ENCODE results near the gene VAX1. TPM values are rescaled to one million over a fixed set of nuclear protein-coding genes. Genes with fewer than 3 reads are reported as not detected.
"Not testable (repeated sequence)": the region's sequence is repeated elsewhere in the genome, so short reads cannot be mapped to it uniquely, and the experiment has no call there.

The VAX1 gene, protein sequence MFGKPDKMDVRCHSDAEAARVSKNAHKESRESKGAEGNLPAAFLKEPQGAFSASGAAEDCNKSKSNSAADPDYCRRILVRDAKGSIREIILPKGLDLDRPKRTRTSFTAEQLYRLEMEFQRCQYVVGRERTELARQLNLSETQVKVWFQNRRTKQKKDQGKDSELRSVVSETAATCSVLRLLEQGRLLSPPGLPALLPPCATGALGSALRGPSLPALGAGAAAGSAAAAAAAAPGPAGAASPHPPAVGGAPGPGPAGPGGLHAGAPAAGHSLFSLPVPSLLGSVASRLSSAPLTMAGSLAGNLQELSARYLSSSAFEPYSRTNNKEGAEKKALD
- polyA plus RNA-seq (ENCODE audit: insufficient read length in 4 of 4) = not detected

DNA sequence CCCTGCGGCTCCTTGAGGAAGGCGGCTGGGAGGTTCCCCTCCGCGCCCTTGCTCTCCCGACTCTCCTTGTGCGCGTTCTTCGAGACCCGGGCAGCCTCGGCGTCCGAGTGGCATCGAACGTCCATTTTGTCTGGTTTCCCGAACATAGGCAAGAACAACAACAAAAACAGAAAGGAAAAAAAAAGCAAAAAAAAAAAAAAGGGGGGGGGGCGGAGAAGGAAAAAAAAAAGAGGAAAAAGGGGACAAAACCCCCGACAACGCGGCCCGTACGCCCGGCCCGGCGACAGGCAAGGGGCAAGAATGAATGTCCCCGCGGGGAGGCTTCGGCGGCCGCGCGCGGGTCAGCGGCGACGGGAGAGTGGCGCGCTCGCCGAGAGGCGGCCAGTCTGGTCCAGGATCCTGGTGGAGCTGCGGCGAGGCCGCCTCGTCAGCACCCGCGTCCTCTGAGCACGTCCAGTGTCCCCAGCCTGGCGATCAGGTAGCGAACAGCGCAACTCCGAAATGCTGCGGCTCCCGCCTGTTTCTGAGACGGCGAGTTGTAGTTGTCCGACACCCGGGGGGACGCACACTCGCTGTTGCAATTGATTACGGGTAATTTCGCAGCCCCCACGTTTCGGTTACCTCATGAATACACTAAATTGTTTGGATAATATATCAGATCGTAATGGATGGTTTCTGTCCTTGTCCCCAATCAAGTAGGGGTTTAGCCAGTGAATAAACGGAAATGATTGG, at the start of gene VAX1:
Gene VAX1, minus strand, starts transcription at position 360 of the 732 bp plus-strand sequence. Its CDS starts 214 bp downstream, at position 146.
- no peak for DNase-seq (ENCODE audit: low read depth in 4 of 4, low spot score in 3 of 4)

DNA sequence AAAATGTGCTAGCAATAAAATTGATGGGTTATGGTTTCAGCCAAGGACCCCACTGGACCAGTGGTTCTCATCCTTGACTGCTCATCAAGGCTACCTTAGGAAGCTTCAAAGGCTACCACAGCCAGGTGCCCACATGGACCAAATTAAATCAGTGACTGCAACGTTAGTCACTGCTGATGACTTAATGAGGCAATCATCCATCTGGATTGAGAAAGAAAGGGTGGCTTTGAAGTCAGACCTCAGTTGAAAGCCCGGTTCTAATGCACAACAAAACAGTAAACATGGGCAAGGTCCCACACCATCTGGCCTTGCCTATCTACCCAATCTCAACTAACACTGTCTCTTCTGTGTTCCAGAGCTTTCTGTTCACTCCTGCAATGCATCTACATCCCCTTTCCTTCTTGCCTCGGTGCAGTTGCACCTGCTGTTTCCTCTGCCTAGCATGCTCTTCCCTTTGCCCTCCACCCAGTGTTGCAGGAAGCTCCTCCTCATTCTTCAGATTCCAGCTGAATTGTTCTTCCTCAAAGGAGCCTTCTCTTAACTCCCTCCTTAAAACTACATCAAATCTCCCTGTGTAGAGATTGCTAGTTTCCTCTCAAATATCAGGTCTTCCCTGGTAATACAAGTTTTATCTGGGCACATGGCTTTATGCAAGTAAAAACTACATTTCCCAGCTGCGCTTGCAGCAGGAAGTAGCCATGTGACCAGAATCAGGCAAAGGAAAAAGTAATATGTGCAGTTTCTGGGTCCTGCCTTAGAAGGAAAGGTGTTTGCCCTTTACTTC, 49.0 kb upstream of the VAX1 start:
- DNase-seq (ENCODE audit: low read depth in 4 of 4, low spot score in 3 of 4) = no peak

DNA sequence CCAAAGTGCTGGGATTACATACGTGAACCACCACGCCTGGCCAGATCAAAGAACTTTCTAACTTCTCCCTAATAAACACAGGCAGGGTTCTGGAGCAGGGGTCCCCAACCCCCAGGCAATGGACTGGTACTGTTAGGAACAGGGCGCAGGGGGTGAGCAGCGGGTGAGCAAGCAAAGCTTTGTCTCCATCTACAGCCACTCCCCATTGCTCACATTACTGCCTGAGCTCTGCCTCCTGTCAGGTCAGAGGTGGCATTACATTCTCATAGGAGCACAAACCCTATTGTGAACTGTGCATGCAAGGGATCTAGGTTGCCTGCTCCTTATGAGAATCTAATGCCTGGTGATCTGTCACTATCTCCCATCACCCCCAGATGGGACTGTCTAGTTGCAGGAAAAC, 47.7 kb upstream of the VAX1 start:
- not testable (repeated sequence) for DNase-seq (ENCODE audit: low read depth in 4 of 4, low spot score in 3 of 4)

DNA sequence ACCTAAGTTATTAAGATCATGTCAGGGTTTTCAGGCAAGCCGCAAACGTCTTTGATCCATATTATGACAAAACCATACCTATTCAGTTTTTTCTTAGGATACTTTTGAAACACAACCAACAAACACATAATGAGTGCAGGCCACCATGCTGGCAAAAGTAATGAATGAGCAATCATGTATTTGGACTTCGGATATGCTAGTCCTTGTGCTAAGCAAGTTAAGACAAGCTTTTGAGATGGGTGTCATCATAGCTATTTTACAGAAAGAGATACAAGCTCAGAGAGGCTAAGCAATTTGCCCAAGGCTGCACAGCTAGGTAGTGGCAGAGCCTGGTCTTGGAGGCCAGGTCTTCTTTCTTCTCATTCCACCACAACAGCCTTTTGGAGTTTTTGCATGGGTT, 46.8 kb upstream of the VAX1 start:
- DNase-seq (ENCODE audit: low read depth in 4 of 4, low spot score in 3 of 4) = no peak

DNA sequence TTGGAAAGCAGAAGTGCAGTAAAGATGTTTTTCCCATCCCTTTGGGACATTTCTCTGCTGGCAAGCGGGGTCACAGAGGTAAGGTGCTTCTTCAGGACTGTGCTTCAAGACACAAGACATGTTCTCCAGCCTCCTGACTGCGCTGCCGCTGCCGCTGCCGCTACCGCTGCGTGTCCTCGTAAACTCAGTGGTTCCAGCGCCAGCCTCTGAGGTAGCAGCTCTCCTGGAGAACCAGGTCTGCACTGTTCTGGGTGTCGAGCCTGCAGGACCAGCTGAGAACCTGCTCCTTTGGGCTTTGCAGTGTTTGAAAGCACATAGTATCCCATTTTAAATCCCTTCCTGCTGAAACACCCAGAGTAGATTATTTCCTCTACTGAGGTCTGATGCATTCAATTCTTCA, 46.2 kb upstream of the VAX1 start:
- no peak for DNase-seq (ENCODE audit: low read depth in 4 of 4, low spot score in 3 of 4)

DNA sequence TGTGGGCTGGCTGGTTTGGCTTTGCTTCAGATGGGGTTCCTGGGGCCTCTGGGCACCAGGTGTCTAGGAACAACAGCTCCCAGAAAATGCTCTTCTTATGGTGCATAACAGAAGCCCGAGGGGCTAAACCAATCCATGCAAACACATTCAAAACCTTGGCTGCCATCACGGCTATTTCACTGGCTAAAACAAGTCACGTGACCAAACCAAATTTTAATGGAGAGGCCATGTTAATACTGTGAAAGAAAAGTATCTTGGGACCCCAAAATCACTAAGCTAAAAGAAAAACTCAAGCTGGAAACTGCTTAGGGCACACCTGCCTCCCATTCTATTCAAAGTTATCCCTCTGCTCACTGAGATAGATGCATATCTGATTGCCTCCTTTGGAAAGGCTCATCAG, 40.1 kb upstream of the VAX1 start:
- no peak for DNase-seq (ENCODE audit: low read depth in 4 of 4, low spot score in 3 of 4)

DNA sequence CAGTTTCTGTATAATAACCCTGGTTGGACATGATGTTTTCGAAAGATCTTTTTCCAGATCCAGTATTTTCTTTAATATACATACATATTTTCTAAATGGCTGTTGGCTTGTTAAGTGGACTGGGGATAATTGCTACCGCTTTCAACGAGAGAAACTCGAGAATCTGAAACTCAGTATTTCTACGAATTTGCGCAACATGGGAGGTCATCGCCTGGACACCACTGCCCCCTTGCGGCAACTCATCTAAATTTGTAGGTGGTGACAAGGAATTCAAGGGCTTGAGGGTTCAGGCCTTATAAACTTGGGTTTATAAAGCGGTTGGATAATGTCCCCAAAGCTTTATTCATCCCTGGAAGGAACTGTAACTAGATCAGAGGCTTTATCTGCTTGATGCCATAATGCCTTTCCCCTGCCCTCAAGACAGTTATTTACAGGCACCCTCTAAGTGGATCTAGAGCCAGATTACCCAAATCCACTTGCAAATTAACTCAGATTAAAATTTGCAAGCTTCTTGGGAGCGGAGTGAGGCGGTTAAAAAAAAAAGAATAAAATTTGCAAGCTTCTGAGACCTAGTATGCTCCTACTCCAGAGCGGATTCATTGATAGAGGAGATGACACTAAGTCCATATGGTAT, 37.9 kb upstream of the VAX1 start:
- no peak for DNase-seq (ENCODE audit: low read depth in 4 of 4, low spot score in 3 of 4)

DNA sequence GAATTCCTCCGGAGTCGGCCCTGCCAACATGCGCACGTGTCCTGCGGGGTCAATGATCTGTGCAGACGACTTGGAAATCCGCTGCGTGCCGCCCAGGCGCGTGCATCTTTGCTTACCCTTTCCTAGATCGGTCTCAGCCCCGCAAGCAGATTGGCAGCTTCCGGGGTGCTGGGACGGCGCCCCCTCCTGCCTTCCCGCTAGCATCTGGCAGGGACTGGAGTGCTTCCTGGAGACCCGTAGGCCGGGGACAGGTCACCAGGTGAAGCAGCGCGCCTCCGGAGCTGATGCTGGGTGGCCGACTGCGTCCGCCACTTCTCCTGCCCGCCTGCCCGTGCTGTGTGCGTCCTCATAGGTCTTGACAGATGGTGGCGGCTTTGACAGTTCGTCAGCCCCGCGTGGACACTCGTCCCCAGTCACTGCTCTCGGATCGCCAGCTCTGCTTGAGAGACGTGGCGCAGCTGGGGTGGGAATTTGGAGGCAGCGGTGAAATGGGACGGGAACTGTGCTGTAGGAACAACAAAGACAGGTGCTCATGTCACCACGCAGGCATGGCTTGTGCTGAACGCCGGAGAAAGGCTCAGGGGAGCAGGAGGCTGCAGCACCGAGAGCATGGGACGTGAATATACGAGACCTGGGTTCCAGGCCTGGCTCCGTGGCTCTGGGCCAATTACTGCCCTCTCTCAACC, 37.3 kb upstream of the VAX1 start:
- DNase-seq (ENCODE audit: low read depth in 4 of 4, low spot score in 3 of 4) = no peak

DNA sequence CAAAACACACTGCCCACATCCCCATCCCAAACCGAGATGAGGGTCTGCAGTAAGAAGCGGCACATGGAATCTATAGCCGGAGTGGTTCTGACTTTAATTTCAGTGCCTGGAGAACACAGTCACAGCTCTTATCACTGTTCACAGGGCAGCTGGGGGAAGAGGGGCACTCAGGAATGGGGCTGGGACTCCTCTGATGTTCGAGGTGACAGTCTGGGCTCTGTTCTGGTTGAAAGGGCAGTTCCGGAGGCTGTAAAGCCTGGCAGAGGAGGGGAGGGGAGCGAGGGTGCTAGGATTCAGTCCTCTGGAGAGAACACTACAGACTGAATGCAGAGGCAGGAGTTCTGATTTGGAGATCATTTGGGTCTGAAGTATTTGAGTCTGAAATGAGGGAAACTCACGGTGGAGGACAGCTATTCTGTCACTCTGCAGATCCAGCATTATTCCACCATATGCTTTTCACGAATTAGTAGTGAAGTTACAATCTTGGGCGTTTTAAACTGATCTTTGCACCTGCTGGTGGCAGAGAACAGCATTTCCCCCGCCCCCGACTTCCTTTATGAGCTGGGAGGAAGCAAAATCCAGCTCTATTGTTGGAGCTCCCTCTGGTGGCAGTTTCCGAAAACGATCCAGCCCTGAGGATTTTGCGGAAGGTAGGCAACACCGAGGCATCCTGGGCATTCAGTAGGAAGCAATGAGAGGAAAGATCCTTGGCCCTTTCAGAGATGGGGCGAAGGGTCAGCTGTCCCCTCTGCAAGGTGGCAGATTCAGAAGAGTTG, 36.6 kb upstream of the VAX1 start:
- DNase-seq (ENCODE audit: low read depth in 4 of 4, low spot score in 3 of 4) = peak in 3 of 4 donors; percentile 68 to 81 (median 77)

DNA sequence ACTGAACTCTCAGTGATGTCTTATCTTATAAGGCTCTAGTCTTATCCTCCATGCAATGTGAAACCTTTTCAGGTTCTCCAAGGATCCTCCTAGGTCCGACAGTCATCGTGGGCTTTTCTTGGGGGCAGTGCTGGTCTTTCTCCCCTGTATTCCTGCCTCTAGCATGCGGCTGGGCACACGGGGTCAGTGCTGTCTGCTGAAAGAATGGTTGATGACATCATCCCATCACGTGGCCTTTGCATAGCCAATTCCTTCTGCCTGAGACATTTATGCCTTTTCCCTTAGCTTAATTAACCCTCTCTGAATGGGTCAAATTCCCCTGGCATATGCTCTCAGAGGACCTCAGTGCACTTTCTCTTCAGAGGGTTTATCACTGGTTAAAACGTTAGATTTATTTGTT, 32.2 kb upstream of the VAX1 start:
- no peak for DNase-seq (ENCODE audit: low read depth in 4 of 4, low spot score in 3 of 4)

DNA sequence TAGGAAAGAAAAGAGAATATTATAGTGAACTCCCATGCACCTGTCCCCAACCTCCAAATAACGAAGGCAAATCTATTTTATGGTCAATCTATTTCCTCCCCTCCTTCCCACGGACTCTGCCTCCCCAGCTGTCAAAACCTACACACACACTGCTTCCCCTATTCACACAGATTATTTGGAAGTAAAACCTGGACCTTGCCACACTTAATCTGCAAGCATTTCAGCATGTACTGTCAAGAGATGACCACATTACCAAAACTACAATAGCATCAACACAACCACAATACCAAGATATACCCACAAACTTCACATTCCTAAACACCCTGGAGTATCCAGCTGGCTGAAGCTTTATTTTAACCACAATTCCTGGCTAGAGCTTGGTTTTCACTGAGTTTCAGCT, 31.4 kb upstream of the VAX1 start:
- no peak for DNase-seq (ENCODE audit: low read depth in 4 of 4, low spot score in 3 of 4)

DNA sequence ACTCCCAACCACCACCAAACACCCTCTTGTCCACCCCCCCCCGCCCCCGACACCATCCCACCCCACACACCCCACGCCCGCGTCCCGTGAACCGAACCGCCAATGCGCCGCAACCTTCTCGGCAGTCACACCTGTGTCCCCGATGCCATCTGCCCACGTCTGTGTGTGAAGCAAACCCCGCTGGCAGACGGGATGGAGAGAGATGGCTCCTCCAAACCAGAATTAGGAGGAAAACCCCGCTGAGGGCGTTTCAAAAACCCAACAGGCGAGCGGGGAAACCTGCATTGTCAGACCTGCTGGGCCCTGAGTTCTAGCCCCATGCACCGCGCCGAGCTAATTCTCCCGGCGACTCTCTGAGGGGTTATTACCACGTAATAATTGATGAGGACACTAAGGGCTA, 30.7 kb upstream of the VAX1 start:
- DNase-seq (ENCODE audit: low read depth in 4 of 4, low spot score in 3 of 4) = no peak

DNA sequence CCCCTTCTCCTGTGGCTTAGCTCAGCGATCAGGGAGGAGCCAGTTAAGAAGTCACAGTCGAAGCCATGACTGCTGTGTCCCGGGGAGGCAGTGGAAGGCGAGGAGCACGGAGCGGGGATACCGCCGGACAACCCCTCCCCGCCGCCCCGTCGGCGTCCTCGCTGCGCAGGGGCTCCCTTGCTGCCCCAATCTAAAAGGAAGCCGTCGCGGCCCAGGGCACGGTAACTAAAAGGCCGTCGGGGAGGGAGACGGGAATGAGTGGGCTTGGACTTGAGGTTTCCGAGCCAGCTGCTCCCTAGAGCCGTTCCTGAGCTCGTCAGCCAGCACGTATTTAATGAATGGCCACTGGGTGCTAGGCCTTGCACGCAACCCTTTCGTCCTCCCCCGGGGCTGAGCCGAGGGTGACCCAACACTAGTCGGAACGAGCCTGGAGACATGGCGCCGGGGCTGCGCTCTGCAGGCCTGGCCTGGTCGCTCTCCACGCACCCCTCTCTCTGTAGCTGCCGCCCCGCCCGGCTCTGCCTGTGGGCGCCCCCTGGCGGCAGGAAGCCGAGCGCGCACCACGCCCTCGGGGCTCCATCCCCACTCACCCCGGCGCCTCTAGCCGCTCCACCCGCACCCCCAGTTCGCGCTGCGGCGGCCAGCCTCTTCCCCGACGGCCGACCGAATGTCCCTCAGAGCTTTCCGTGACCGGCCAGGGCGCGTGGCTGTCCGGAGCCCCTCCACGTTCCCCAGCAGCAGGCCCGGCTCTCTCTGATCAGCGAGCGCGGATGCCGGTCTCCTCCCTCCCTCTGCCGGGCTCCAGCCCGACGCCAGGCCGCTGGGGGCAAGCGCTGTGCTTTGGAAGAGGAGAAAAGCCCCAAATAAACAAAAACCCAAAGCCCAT, 30.0 kb upstream of the VAX1 start:
- no peak for DNase-seq (ENCODE audit: low read depth in 4 of 4, low spot score in 3 of 4)

DNA sequence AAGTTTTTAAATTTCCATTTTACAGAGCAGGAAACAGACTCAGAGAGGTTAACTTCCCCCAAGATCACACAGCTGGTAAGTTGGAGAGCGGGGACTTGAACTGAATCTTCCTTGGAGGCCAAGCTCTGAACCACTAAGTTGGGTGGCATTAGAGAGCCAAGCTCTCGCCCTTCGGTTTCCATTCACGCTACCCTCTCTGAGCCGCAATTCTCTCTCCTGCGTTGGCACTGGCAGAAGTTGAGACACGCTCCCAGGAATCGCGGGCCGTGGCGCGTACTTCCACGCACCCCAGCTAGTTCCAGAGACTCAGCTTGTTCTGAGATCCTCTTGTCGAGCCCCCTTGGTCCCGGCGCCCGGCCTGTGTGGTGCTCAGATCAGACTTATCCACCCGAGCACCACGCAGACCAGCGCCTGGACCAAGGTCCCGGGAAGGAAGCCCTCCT, 29.3 kb upstream of the VAX1 start:
- no peak for DNase-seq (ENCODE audit: low read depth in 4 of 4, low spot score in 3 of 4)

DNA sequence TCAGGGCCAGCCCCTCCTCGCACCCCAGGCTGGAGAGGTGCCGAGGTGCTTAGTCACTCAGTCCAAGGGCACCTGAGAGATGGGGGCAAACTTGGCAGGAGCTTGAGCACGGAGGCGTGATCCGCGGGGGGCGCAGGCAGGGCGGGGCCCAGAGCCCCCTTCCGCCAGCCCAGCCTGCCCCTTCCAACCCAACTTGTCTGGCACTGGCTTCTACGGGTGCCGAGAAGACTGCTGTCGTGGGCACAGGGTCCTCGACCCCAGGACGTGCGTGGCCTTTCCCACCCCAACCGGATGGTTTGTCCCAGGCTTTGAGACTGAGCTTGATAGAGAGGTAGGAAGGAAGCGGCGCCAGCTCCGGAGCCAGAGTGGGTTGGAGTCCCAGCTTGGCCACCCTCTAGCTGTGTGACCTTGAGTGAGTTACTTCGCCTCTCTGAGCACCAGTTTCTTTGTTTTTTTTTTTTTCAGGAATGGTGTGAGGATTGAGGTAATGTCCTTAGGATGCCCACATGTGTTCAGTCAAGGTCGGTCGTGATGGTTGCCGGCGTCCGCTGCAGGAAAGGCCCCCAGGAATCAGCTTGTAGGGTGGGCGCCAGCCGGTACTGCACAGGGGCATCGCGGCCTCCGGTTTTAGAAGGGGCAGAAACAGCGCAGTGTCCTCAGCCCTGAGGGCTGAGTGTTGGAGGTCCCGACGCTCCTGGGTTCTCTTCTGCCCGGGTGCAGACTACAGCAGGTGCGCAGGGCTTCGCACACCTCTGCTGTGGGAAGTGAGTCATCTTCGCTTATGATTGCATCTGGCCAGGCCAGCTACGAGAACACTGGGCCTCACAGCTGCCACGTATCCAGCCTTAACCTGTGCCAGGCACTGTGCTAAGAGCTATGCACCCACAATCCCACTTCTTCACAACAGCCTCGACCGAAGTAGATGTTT, 28.6 kb upstream of the VAX1 start:
- no peak for DNase-seq (ENCODE audit: low read depth in 4 of 4, low spot score in 3 of 4)

DNA sequence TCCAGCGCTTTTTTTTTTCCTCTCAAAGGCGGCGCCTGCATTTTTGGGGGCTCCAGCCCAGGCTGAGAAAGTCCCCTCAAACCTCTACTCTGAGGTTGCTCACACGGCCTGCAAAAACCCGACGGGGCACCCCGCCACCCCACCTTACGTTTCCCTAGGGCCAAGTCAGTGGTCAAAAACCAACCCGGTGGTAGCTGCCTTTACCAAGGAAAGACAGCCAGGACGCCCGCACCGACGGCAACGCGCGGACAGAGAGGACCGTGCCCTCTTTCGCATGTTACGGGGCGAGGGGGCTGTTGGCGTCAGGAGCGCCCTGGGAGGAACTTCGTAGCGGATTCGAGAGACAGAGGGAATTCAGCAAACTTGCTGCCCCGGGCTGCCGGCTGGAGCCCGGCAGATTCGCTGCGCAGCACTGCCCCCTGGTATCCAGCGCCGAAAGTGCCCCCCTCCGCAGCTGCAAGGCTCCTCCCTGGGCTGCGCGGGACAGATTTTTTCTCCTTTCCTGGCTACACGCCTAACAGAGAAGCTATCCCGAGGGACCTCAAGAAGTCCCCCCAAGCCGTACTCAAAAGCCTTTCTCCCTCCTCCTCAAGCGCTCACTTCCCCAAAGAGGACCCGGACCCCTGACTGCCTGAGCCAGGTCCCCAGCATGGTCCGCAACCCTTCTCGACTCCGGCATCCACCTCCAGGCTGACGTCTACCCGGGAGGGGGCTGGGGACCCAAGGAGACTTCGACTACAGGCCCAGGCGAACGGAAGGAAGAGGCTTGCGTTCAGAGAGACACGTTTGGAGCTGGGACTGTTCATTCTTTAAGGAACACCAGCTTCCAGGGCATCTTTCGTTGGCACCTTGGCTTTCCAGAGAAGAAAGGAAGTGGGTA, 27.7 kb upstream of the VAX1 start:
- DNase-seq (ENCODE audit: low read depth in 4 of 4, low spot score in 3 of 4) = no peak
